ENCODE measurements around the gene GNAI1. TPM values are rescaled to one million over a fixed set of nuclear protein-coding genes. Genes with fewer than 3 reads are reported as not detected.

GNAI1 gene
- total RNA-seq, 6 experiments from 2014 or later: 58.8 to 70.9 (median 66.4) TPM

GRCh38 chr7:80260606-80261005 is 126.0 kb downstream of the GNAI1 start:
- Mint-ChIP-seq H3K4me1 (ENCODE audit: low read depth) (peaks cover 29% of the 10 kb centered on the region), H3K9me3 (no peaks in the 10 kb centered on the region), H3K4me3 (no peak overlapping the region), H3K27ac (no peak overlapping the region), H3K27me3 (ENCODE audit: insufficient read depth) (no peaks in the 10 kb centered on the region), H3K36me3 (ENCODE audit: low read depth) (no peaks in the 10 kb centered on the region)
- no peak for TF ChIP-seq CTCF (IDR thresholded peaks at IDR 0.05)
- no peak for DNase-seq

- peaks cover 16% of the 10 kb centered on the region for H3K4me1 Mint-ChIP-seq (ENCODE audit: low read depth)
- H3K27me3 Mint-ChIP-seq (ENCODE audit: insufficient read depth): no peaks in the 10 kb centered on the region
- DNase-seq: no peak
- peak overlapping the region; percentile 75 for H3K4me3 Mint-ChIP-seq
- no peak for TF ChIP-seq CTCF (IDR thresholded peaks at IDR 0.05)
- H3K9me3 Mint-ChIP-seq: no peaks in the 10 kb centered on the region
- H3K27ac Mint-ChIP-seq: peak overlapping the region; percentile 40
- no peaks in the 10 kb centered on the region for H3K36me3 Mint-ChIP-seq (ENCODE audit: low read depth)
Observed at GRCh38 chr7:80263333-80263732, 128.7 kb downstream of the GNAI1 start.

- Mint-ChIP-seq H3K27me3 (ENCODE audit: insufficient read depth) (no peaks in the 10 kb centered on the region), H3K4me1 (ENCODE audit: low read depth) (peaks cover 16% of the 10 kb centered on the region), H3K9me3 (no peaks in the 10 kb centered on the region), H3K27ac (no peak overlapping the region), H3K4me3 (no peak overlapping the region; the same call in 1 of the 2 replicates), H3K36me3 (ENCODE audit: low read depth) (no peaks in the 10 kb centered on the region)
- no peak for TF ChIP-seq CTCF (IDR thresholded peaks at IDR 0.05)
- DNase-seq: no peak
Observed at GRCh38 chr7:80263821-80264220, 129.2 kb downstream of the GNAI1 start.

- Mint-ChIP-seq H3K4me3 (no peak overlapping the region), H3K4me1 (ENCODE audit: low read depth) (peaks cover 16% of the 10 kb centered on the region), H3K27me3 (ENCODE audit: insufficient read depth) (peaks cover 1% of the 10 kb centered on the region; the same call in 1 of the 2 replicates), H3K27ac (no peak overlapping the region), H3K9me3 (no peaks in the 10 kb centered on the region), H3K36me3 (ENCODE audit: low read depth) (no peaks in the 10 kb centered on the region)
- no peak for DNase-seq
- no peak for TF ChIP-seq CTCF (IDR thresholded peaks at IDR 0.05)
Observed at GRCh38 chr7:80264769-80265495, 130.3 kb downstream of the GNAI1 start.

- Mint-ChIP-seq H3K4me3 (no peak overlapping the region), H3K27me3 (ENCODE audit: insufficient read depth) (peaks cover 1% of the 10 kb centered on the region; the same call in 1 of the 2 replicates), H3K36me3 (ENCODE audit: low read depth) (no peaks in the 10 kb centered on the region), H3K9me3 (no peaks in the 10 kb centered on the region), H3K27ac (0 out of 2 replicates have a peak overlapping the region, but pooled peaks have one; percentile 25), H3K4me1 (ENCODE audit: low read depth) (peaks cover 53% of the 10 kb centered on the region)
- DNase-seq: no peak
- TF ChIP-seq CTCF (IDR thresholded peaks at IDR 0.05): no peak
Observed at GRCh38 chr7:80272560-80273239, 138.1 kb downstream of the GNAI1 start.

Data from HFFc6 (cell line).